Testis (tissue), 2 donors: Measurements from ENCODE around the gene MYH13.

Experiments used
- CTCF ChIP-seq, 3 experiments: fragments of 450-650 bp in 2 of 3; fragments of 200-600 bp in 1 of 3; sonication (generic) in 1 of 3; IDR thresholded peaks; one replicate each; pipeline ENCODE4 v1.5.1; 2016 to 2019; ENCODE audit warnings: antibody characterized with exemption in 3 of 3, mild to moderate bottlenecking in 2 of 3, moderate library complexity in 1 of 3
- POLR2A ChIP-seq: fragments of 450-650 bp; IDR thresholded peaks from one replicate; pipeline ENCODE4 v1.6.1; 2017; ENCODE audit warnings: antibody characterized with exemption, mild to moderate bottlenecking, moderate library complexity

- TF ChIP-seq CTCF (IDR thresholded peaks at IDR 0.05) (no peak), POLR2A (no peak)
These were observed 58.5 kb downstream of the MYH13 start for GRCh38 chr17:10314329-10314728.
